T-helper 1 cell treated with Interleukin-12 subunit alpha and Interleukin-12 subunit beta and Interleukin-4 antibody, amounts not matched to agents 30 μg/mL and 1 μg/mL, for 36 hours (primary cell): Measurements from ENCODE around the gene ANKRD13B.
A peak's percentile ranks its signal among the peaks of the same experiment; 100 is the strongest.

Experiments
- H3K27ac Mint-ChIP-seq: one replicate; pipeline ENCODE4 v1.8.0; 2021; ENCODE audit warnings: mild to moderate bottlenecking, mixed read lengths
- H3K27me3 Mint-ChIP-seq: one replicate; pipeline ENCODE4 v1.8.0; 2021; ENCODE audit warnings: low read depth, mixed read lengths
- H3K36me3 Mint-ChIP-seq: one replicate; pipeline ENCODE4 v1.8.0; 2021; ENCODE audit warnings: low read depth, mixed read lengths
- H3K4me1 Mint-ChIP-seq: one replicate; pipeline ENCODE4 v1.8.0; 2021; ENCODE audit warnings: low read depth, mixed read lengths
- H3K4me3 Mint-ChIP-seq: one replicate; pipeline ENCODE4 v1.8.0; 2021; ENCODE audit warnings: mild to moderate bottlenecking, moderate library complexity, mixed read lengths
- H3K9me3 Mint-ChIP-seq: one replicate; pipeline ENCODE4 v1.8.0; 2021; ENCODE audit warnings: mixed read lengths

The ANKRD13B gene

GRCh38 chr17:29573871-29574731 lies 18.8 kb upstream of the ANKRD13B start:
- Mint-ChIP-seq H3K27ac (peak overlapping the region; percentile 31), H3K9me3 (no peaks in the 10 kb centered on the region), H3K4me1 (peaks cover 8% of the 10 kb centered on the region), H3K4me3 (no peak overlapping the region), H3K36me3 (peaks cover 24% of the 10 kb centered on the region), H3K27me3 (no peaks in the 10 kb centered on the region)

GRCh38 chr17:29574732-29575510 lies 18.0 kb upstream of the ANKRD13B start:
- Mint-ChIP-seq H3K27me3 (no peaks in the 10 kb centered on the region), H3K4me3 (no peak overlapping the region), H3K9me3 (no peaks in the 10 kb centered on the region), H3K4me1 (peaks cover 4% of the 10 kb centered on the region), H3K36me3 (peaks cover 28% of the 10 kb centered on the region), H3K27ac (no peak overlapping the region)

- Mint-ChIP-seq H3K27ac (no peak overlapping the region), H3K36me3 (peaks cover 30% of the 10 kb centered on the region), H3K9me3 (no peaks in the 10 kb centered on the region)
Measured at GRCh38 chr17:29575511-29576213, 17.3 kb upstream of the ANKRD13B start.

GRCh38 chr17:29576214-29577000 lies 16.5 kb upstream of the ANKRD13B start:
- Mint-ChIP-seq H3K36me3 (peaks cover 27% of the 10 kb centered on the region), H3K9me3 (no peaks in the 10 kb centered on the region), H3K4me3 (no peak overlapping the region), H3K27ac (no peak overlapping the region), H3K4me1 (peaks cover 8% of the 10 kb centered on the region), H3K27me3 (no peaks in the 10 kb centered on the region)

More at GRCh38 chr17:29575511-29576213, 17.3 kb upstream of the ANKRD13B start:
- H3K4me3 Mint-ChIP-seq, result no peak overlapping the region
- peaks cover 8% of the 10 kb centered on the region for H3K4me1 Mint-ChIP-seq
- no peaks in the 10 kb centered on the region for H3K27me3 Mint-ChIP-seq

- Mint-ChIP-seq H3K27ac (no peak overlapping the region), H3K27me3 (no peaks in the 10 kb centered on the region), H3K4me1 (peaks cover 8% of the 10 kb centered on the region), H3K36me3 (peaks cover 28% of the 10 kb centered on the region), H3K9me3 (no peaks in the 10 kb centered on the region), H3K4me3 (no peak overlapping the region)
Measured at GRCh38 chr17:29577001-29577370, 15.9 kb upstream of the ANKRD13B start.

- Mint-ChIP-seq H3K4me3 (no peak overlapping the region), H3K9me3 (no peaks in the 10 kb centered on the region), H3K4me1 (peaks cover 11% of the 10 kb centered on the region), H3K27me3 (no peaks in the 10 kb centered on the region), H3K36me3 (peaks cover 32% of the 10 kb centered on the region), H3K27ac (no peak overlapping the region)
Measured at GRCh38 chr17:29577385-29578211, 15.3 kb upstream of the ANKRD13B start.

GRCh38 chr17:29578626-29579485 lies 14.1 kb upstream of the ANKRD13B start:
- Mint-ChIP-seq H3K4me1 (peaks cover 11% of the 10 kb centered on the region), H3K36me3 (peaks cover 27% of the 10 kb centered on the region), H3K27me3 (no peaks in the 10 kb centered on the region), H3K4me3 (no peak overlapping the region), H3K9me3 (no peaks in the 10 kb centered on the region), H3K27ac (no peak overlapping the region)

- Mint-ChIP-seq H3K9me3 (no peaks in the 10 kb centered on the region), H3K27ac (peak overlapping the region; percentile 70), H3K36me3 (peaks cover 25% of the 10 kb centered on the region), H3K4me1 (peaks cover 19% of the 10 kb centered on the region), H3K4me3 (no peak overlapping the region), H3K27me3 (no peaks in the 10 kb centered on the region)
Measured at GRCh38 chr17:29579866-29580771, 12.8 kb upstream of the ANKRD13B start.

GRCh38 chr17:29581583-29582253 lies 11.2 kb upstream of the ANKRD13B start:
- H3K27me3 Mint-ChIP-seq, result no peaks in the 10 kb centered on the region
- no peak overlapping the region for H3K27ac Mint-ChIP-seq
- peaks cover 31% of the 10 kb centered on the region for H3K4me1 Mint-ChIP-seq
- H3K36me3 Mint-ChIP-seq, result peaks cover 22% of the 10 kb centered on the region
- H3K9me3 Mint-ChIP-seq, result no peaks in the 10 kb centered on the region
- no peak overlapping the region for H3K4me3 Mint-ChIP-seq

- Mint-ChIP-seq H3K4me3 (no peak overlapping the region), H3K9me3 (no peaks in the 10 kb centered on the region), H3K27me3 (no peaks in the 10 kb centered on the region), H3K36me3 (peaks cover 22% of the 10 kb centered on the region), H3K4me1 (peaks cover 34% of the 10 kb centered on the region), H3K27ac (no peak overlapping the region)
Measured at GRCh38 chr17:29582254-29582765, 10.6 kb upstream of the ANKRD13B start.

- no peaks in the 10 kb centered on the region for H3K9me3 Mint-ChIP-seq
- peaks cover 39% of the 10 kb centered on the region for H3K4me1 Mint-ChIP-seq
- no peak overlapping the region for H3K27ac Mint-ChIP-seq
- peaks cover 19% of the 10 kb centered on the region for H3K36me3 Mint-ChIP-seq
- no peak overlapping the region for H3K4me3 Mint-ChIP-seq
- H3K27me3 Mint-ChIP-seq, result no peaks in the 10 kb centered on the region
Measured at GRCh38 chr17:29582772-29583171, 10.2 kb upstream of the ANKRD13B start.
